ENCODE results near the gene KRT2.

DNA sequence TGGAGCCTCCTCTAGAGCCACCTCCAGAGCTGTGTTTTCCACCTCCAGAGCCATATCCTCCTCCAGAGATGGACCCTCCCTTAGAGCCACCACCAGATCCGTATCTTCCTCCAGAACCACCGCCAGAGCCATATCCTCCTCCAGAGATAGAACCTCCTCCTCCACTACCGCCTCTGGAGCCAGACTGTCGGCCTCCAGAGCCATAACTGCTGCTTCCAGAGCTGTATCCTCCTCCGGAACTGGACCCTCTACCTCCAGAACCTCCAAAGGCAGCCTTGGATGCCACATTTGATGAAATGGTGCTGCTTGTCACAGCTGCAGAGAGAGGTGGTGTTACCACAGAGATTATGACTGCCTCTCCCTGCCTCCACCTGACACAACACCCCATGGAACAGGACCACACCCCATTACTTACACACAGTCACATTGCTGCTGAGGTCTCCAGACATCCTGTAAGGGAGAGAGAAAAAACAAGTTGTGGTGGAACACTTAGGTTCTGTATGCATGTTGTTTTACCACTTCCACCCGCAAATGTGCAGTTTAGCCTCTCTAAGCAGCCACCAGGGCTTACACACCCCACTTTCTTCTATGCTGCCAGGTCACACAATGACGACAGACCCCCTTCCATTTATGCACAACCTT is 6.8 kb downstream of the KRT2 start:
- TF ChIP-seq CTCF (conservative IDR thresholded peaks at IDR 0.05): no peak
- no peak for TF ChIP-seq EZH2 (IDR thresholded peaks at IDR 0.05; ENCODE audit: low read depth)
